Endothelial cell of umbilical vein (primary cell): Measurements from ENCODE around the gene TENT4A. TPM values are rescaled to one million over a fixed set of nuclear protein-coding genes. Genes with fewer than 3 reads are reported as not detected.

ENCODE experiments used
- BruUV-seq: library from RNA; stranded (reverse); fragments of 400-500 nt; replicated peaks from 2 replicates; lab custom pipeline; 2021; lab: Mats Ljungman, UMichigan
- CTCF ChIA-PET: fragments of 300-600, 350-600 bp; sonication (Branson Sonifier 250); formaldehyde crosslinking; loops from one replicate; lab custom pipeline; 2021; ENCODE audit warnings: antibody characterized with exemption, inconsistent platforms; lab: Charles Lee
- POLR2A ChIA-PET: fragments of 300-600, 350-600 bp; sonication (Branson Sonifier 250); formaldehyde crosslinking; loops from one replicate; lab custom pipeline; 2021; ENCODE audit warnings: antibody characterized with exemption, inconsistent platforms; lab: Charles Lee
- DNase-seq: peaks from one replicate; pipeline ENCODE4 v3.0.0-alpha.2; 2011; ENCODE audit warnings: low read depth, low spot score
- FAIRE-seq: peaks from 2 replicates; lab custom pipeline; 2011; peaks lifted over from hg19 to GRCh38; lab: Jason Lieb, UNC
- H2AFZ ChIP-seq: 2 replicates; pipeline ENCODE4 v1.6.0; 2012; ENCODE audit warnings: low read depth, low read length, control low read depth, inconsistent platforms
- H3K27ac ChIP-seq: 2 replicates; pipeline ENCODE4 v1.5.1; 2011; ENCODE audit warnings: low read depth, mild to moderate bottlenecking, control low read depth, low read length, moderate library complexity; ENCODE audit not compliant: insufficient read depth
- H3K27me3 ChIP-seq, 2 experiments: 2 replicates each; pipeline versions ENCODE4 v1.6.0 to v1.6.1; 2011; ENCODE audit warnings: low read length in 2 of 2, mixed read lengths in 1 of 2; ENCODE audit not compliant: control insufficient read depth in 2 of 2, insufficient read depth in 2 of 2
- H3K36me3 ChIP-seq, 2 experiments: 2 replicates in 1 of 2; 3 replicates in 1 of 2; pipeline ENCODE4 v1.5.1; 2011; ENCODE audit warnings: low read length in 2 of 2, mild to moderate bottlenecking in 1 of 2, moderate library complexity in 1 of 2; ENCODE audit not compliant: control insufficient read depth in 2 of 2, insufficient read depth in 2 of 2; ENCODE audit errors: extremely low read depth in 1 of 2
- H3K4me1 ChIP-seq: 3 replicates; pipeline ENCODE4 v1.5.1; 2011; ENCODE audit warnings: mild to moderate bottlenecking, low read length; ENCODE audit not compliant: control insufficient read depth, insufficient read depth; ENCODE audit errors: extremely low read depth
- H3K4me2 ChIP-seq: 2 replicates; pipeline ENCODE4 v1.6.1; 2011; ENCODE audit warnings: low read length, control low read depth, mixed read lengths; ENCODE audit not compliant: insufficient read depth
- H3K4me3 ChIP-seq, 3 experiments: fragments of 200-600 bp in 1 of 3; sonication (generic), shearing (Covaris generic) in 1 of 3; replicated peaks in 1 of 3; 2 replicates each; pipeline ENCODE4 v1.5.1; 2011 to 2016; ENCODE audit warnings: control low read depth in 3 of 3, low read length in 3 of 3, mild to moderate bottlenecking in 2 of 3, inconsistent platforms in 1 of 3, low read depth in 1 of 3, moderate library complexity in 1 of 3; ENCODE audit not compliant: insufficient read depth in 1 of 3
- H3K79me2 ChIP-seq: 2 replicates; pipeline ENCODE4 v1.6.0; 2012; ENCODE audit warnings: low read length, inconsistent platforms; ENCODE audit not compliant: control insufficient read depth, insufficient read depth
- H3K9ac ChIP-seq: replicated peaks from 2 replicates; pipeline ENCODE3; 2011; ENCODE audit warnings: low read length, control low read depth; ENCODE audit not compliant: insufficient read depth; ENCODE audit errors: extremely low read depth
- H3K9me1 ChIP-seq: replicated peaks from 3 replicates; pipeline ENCODE4 v1.6.0; 2011; ENCODE audit warnings: mild to moderate bottlenecking, low read length; ENCODE audit not compliant: control insufficient read depth, insufficient read depth; ENCODE audit errors: extremely low read depth
- H3K9me3 ChIP-seq: replicated peaks from 2 replicates; pipeline ENCODE4 v1.5.1; 2012; ENCODE audit warnings: low read length, inconsistent platforms; ENCODE audit not compliant: control insufficient read depth, insufficient read depth
- H4K20me1 ChIP-seq: replicated peaks from 2 replicates; pipeline ENCODE3; 2011; ENCODE audit warnings: mild to moderate bottlenecking, low read length; ENCODE audit not compliant: control insufficient read depth, insufficient read depth; ENCODE audit errors: extremely low read depth
- EZH2 ChIP-seq: IDR thresholded peaks from 2 replicates; pipeline ENCODE4 v1.6.1; 2012; ENCODE audit warnings: borderline replicate concordance, low read depth, mild to moderate bottlenecking, moderate library complexity, low read length, inconsistent platforms; ENCODE audit not compliant: severe bottlenecking
- FOS ChIP-seq: IDR thresholded peaks from 2 replicates; pipeline ENCODE4 v1.6.1; 2011; ENCODE audit warnings: mild to moderate bottlenecking, low read length, moderate library complexity, borderline replicate concordance; ENCODE audit not compliant: insufficient read depth
- GATA2 ChIP-seq: IDR thresholded peaks from 2 replicates; pipeline ENCODE4 v1.7.0; 2011; ENCODE audit warnings: low read depth, mild to moderate bottlenecking, moderate library complexity, mixed read lengths, low read length; ENCODE audit not compliant: insufficient read length, insufficient read depth
- JUN ChIP-seq: IDR thresholded peaks from 2 replicates; pipeline ENCODE4 v1.6.1; 2011; ENCODE audit warnings: borderline replicate concordance, low read depth; ENCODE audit not compliant: insufficient read length, insufficient read depth
- MAX ChIP-seq: IDR thresholded peaks from 2 replicates; pipeline ENCODE4 v1.6.1; 2011; ENCODE audit not compliant: insufficient read depth, insufficient read length
- MYC ChIP-seq: IDR thresholded peaks from one replicate; pipeline ENCODE4 v1.6.1; 2011; ENCODE audit warnings: mild to moderate bottlenecking, low read depth, low read length
- POLR2A ChIP-seq: IDR thresholded peaks from 2 replicates; pipeline ENCODE4 v1.6.1; 2012; ENCODE audit warnings: low read depth, mild to moderate bottlenecking, control low read depth, low read length
- POLR2AphosphoS5 ChIP-seq: IDR thresholded peaks from 2 replicates; pipeline ENCODE4 v1.6.1; 2012; ENCODE audit warnings: low read depth, mild to moderate bottlenecking, control low read depth, low read length, moderate library complexity; ENCODE audit not compliant: insufficient read depth
- dilution Hi-C: fragments of 300-500 bp; cut with MboI; formaldehyde crosslinking; loops from one replicate; pipeline ENCODE4 v1.15.0; 2019; ENCODE audit warnings: low sequenced_read_pairs; ENCODE audit not compliant: extremely low pct_ligation_motif_present
- intact Hi-C: fragments of 100-400 bp; cut with micrococcal nuclease; formaldehyde crosslinking; loops from one replicate; pipeline ENCODE4 v1.10.0; 2022
- polyA plus RNA-seq, 4 experiments: library from polyadenylated mRNA; depleted of rRNA in 3 of 4; stranded (reverse) in 3 of 4; unstranded in 1 of 4; fragments of >200 nt; gene quantifications; 2 replicates each; pipeline versions ENCODE4 v1.2.1 to v1.2.3, GENCODE V29; 2011 to 2012; ENCODE audit warnings: missing spikeins in 1 of 4
- total RNA-seq: library from RNA; stranded (reverse); gene quantifications from 2 replicates; pipeline ENCODE4 v1.2.3, GENCODE V29; 2021
- TF ChIP-seq, protein P1 (sequence below), 2 donors: IDR thresholded peaks; 1 replicate in 1 of 2; 2 replicates in 1 of 2; pipeline ENCODE4 v1.5.1; 2011; ENCODE audit warnings: low read length in 2 of 2, mild to moderate bottlenecking in 2 of 2, moderate library complexity in 2 of 2, control low read depth in 1 of 2, inconsistent platforms in 1 of 2, low read depth in 1 of 2; ENCODE audit not compliant: insufficient read depth in 1 of 2; ENCODE audit errors: extremely low read depth in 1 of 2

Gene TENT4A
- total and polyA plus RNA-seq, 2 donors (not counting 3 experiments of a cell fraction or from before 2014, with no cell fraction given), result 10.2 to 35.4 TPM

GRCh38 chr5:6724321-6724929, 11.2 kb downstream of the TENT4A start:
- intact Hi-C loops, result no loop called here
- Histone ChIP-seq H4K20me1 (peaks cover 2% of the 10 kb centered on the region), H3K36me3 (peaks cover 2 to 3% of the 10 kb centered on the region in 2 experiments), H3K4me3 (no peak overlapping the region), H2AFZ (no peak overlapping the region), H3K79me2 (peaks cover 96% of the 10 kb centered on the region), H3K9me3 (no peaks in the 10 kb centered on the region), H3K9me1 (no peaks in the 10 kb centered on the region), H3K27me3 (no peaks in the 10 kb centered on the region), H3K4me1 (peaks cover 20% of the 10 kb centered on the region), H3K27ac (no peak overlapping the region), H3K9ac (no peak overlapping the region), H3K4me2 (no peak overlapping the region)
- DNase-seq, result no peak
- ChIA-PET POLR2A (no interaction called here), CTCF (no interaction called here)
- no peak for FAIRE-seq
- dilution Hi-C loops, result no loop called here
- BruUV-seq, result no TSS peak
- no peak for TF ChIP-seq GATA2
- TF ChIP-seq JUN, result no peak
- TF ChIP-seq POLR2A, result no peak
- TF ChIP-seq MAX, result no peak
- no peak for TF ChIP-seq MYC
- TF ChIP-seq, protein P1, sequence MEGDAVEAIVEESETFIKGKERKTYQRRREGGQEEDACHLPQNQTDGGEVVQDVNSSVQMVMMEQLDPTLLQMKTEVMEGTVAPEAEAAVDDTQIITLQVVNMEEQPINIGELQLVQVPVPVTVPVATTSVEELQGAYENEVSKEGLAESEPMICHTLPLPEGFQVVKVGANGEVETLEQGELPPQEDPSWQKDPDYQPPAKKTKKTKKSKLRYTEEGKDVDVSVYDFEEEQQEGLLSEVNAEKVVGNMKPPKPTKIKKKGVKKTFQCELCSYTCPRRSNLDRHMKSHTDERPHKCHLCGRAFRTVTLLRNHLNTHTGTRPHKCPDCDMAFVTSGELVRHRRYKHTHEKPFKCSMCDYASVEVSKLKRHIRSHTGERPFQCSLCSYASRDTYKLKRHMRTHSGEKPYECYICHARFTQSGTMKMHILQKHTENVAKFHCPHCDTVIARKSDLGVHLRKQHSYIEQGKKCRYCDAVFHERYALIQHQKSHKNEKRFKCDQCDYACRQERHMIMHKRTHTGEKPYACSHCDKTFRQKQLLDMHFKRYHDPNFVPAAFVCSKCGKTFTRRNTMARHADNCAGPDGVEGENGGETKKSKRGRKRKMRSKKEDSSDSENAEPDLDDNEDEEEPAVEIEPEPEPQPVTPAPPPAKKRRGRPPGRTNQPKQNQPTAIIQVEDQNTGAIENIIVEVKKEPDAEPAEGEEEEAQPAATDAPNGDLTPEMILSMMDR (IDR thresholded peaks at IDR 0.05; ENCODE audit: extremely low read depth in 1 of 2, insufficient read depth in 1 of 2, low read depth in 1 of 2, low read length in 2 of 2), result no peak
- no peak for TF ChIP-seq POLR2AphosphoS5
- TF ChIP-seq EZH2, result no peak
- no peak for TF ChIP-seq FOS
